CD4-positive, alpha-beta T cell treated with Interleukin-6 at 100 ng/mL for 8 hours (primary cell): ENCODE measurements around the gene RBM8A.

ENCODE experiments used
- DNase-seq: peaks from one replicate; pipeline ENCODE4 v3.0.0-alpha.2; 2020; ENCODE audit warnings: mixed read lengths, low spot score

The RBM8A gene

DNA sequence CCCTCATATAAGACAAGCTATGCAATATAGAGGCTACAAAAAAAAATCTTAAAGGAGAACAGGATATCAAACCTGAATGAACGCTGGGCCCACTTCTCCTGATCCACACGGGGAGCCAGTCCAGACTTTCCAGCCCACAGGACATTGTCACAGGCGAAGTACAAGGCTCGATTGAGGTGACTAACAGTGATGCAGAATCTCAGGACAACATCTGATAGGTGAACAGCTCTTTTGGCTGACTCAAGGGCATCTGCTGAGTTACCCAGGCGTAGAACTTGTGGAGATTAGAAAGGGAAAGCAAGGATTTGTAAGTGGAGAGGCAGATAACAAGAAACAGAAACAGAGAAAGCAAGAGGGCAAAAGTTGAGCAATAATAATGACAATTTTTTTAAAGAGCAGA is 10.5 kb downstream of the RBM8A start:
- DNase-seq = no peak

DNA sequence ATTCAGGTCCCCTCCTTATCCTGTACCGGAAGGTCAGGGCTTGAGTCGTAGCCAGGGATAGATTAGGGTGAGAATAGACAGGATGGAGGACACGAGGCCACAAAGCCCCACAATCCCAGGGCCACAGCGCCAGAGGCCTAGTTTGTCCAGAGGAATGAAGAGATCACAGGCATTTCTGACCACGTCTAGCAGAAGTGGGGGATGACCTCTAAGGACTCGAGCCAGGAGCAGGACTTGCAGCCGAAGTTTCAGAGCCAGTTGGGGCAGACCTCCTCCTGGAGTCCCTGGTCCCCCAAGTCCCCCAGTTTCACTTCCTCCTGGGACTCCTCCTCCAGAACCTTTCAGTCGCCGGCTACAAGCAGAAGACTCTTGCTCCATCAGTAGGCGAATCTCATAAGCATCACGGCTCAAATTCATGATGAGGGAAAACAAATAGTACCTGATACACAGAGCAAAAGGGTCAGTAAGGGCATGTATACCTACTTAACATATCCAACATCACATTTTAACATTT is 15.1 kb downstream of the RBM8A start:
- no peak for DNase-seq

DNA sequence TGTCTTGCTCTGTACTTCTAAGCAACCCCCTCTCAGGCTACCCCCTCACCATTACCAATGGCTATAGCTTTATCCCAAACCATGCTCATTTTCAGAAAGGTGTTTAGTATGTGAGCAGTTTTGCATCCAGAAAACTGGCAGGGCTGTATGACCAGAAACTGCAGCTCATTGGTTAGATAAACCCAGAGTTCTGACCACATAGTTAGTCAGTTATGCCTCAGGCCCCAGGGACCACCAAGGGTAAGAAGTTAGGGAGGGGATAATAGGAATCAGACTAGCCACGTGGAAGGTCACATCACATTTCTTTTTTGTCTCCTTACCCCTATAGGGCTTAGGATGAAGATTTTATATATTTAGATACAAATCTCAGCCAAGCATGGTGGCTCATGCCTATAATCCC is 18.6 kb downstream of the RBM8A start:
- no peak for DNase-seq

DNA sequence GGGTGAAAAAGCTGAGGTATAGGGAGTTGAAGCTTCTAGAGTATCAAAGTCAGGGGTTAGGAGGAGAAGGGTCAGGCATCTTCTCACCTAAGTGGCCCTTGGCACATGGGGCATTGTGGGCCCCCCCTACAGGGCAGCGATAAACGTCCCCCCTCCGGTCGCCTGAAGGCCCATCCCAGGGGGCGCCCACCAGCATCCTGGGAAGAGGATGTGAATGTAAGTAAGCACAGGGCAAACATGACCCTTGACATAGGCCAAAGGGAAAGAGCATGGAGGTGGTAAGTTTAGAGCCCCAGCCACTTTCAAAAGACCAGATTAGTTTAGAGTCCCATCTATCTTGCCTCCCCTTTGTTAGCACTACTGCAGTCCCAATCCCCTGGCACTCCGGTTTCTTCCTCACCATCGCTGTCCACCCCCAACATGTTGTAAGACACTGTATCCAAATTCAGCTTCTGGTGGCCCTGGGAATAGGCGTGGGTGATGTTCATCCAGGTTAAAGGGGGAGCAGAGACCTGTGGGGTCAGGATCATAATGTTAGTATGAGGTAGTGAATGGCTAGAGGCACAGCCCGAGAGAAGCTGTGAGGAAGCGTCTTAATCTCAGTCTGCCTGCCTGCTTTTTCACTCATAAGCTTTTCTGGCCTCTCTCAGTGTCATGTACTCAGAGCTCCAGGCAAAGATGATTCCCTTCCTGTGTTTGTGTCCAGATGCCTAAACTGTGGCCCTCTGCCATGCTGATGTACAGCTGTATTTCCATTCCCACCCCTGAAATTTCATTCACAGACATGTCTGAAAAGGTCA is 20.1 kb downstream of the RBM8A start:
- no peak for DNase-seq

DNA sequence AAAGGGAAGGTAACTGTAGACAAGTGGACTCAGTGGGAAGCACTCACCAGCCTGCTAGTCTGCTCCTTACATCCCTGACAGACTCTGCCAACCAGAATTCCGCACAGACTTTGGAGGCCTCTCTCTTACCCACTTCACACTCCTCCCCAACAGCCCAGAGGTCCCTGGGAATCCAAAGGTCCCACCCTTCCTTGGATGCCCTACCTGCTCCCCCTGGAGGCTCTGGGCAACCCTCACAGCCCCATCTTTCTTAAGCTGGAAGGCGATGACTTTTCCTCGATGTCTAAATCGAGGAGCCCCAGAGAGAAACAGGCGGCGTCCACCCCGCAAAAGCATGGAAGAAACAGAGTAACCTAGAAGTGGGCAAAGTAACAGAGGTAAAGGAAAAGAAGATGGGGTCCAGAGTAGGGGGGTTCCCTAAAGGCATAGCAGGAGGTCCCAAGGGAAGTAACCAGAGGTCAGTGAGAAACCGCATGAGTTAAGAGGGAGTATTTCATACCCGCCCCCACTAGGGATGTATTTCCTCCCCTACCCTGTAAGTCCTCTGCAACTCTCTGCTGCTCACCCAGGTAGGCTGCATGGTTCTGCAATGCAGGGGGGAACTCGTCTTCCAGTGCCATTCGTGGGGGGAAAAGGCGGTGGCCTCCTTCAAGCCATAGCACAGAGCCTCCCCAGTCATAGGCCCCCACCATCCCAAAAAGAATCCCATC is 25.8 kb downstream of the RBM8A start:
- DNase-seq = no peak

DNA sequence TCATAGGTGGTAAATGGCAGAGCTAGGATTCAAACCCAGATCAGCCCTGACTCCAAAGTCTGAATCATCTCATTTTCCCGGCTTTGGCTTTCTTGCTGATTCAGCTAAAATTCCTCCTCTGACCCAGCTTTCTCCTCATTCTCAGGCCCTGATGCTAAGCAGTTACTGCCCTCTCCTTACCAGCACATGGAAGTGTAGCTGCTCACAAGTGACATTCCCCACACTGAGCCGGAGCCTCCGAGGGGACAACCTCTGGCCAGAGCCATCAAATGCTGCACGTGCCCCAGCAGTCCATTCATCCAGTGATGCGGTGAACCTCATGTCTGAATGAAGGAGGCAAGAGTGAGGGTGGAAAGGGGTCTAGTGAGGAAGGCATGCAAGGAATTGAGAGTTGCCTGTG is 28.5 kb downstream of the RBM8A start:
- no peak for DNase-seq

DNA sequence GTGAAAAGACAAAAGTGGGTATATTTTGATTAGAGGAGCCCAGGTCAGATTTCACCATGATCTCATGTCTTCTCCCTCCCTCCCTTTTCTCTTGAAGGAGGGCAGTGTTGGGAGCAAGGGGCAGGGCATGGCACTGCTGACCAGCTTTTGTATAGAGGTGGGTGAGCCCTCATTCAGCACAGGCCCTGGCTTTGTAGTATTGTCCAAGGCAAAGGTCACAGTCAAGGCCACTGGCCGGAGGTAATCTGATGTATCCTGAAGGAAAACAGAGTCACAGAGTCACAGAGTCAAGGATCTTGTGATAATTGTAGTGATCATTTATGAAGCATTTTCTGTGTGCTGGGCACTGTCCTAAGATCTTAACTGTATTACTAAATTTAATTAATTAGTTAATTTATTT is 29.3 kb downstream of the RBM8A start:
- DNase-seq = no peak

DNA sequence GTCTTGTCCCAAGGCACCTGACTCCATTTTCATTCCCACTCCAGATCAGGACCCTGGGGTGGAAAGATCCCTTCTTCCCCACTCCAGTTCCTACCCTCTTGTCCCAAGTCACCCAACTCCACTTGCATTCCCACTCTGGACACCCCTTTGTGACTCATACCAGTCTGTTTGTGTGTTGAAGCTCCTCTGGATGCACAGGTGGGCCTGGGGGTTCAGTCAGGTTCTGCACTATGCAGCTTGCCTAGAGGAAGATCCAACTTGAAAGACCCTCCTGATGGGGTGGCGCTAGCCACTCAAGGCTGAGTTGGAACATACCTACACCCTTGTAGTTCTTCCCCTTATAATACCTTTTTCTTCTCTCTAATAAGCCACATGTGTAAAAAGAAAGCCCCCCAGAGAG is 31.8 kb downstream of the RBM8A start:
- DNase-seq = no peak

DNA sequence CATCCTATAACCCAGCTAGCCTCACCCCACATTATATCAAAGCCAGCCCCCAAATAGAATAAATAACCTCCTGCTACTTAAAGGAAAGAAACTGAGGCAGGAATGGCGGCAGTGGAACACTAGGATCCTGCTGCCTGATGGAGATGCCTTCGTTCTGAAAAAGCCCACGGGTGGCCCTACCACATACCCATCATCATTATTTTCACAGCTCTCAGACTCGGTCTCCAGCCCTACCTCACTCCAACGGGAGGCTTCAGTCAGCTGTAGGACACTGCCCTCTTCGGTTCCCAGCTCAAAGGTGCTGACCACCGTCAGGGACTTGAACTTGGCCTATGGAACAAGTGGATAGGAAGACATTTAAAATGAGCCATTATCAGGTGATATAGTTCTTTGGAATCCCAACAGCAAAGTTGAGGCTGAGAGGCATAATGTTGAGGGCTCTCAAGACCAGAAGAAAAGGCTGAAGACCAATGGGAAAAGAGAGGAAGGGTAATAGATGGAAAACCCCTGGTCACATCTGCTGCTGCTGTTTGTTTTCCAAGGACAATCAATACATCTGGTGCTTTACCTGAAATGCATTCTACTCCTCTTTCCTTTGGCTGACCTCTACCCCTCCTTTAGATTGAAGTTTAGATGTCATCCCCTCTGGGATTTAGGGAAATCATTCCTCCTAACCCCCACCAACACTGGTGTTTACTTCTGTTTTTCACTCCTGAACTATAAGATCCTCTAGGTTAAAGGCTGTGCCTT is 33.8 kb downstream of the RBM8A start:
- no peak for DNase-seq

DNA sequence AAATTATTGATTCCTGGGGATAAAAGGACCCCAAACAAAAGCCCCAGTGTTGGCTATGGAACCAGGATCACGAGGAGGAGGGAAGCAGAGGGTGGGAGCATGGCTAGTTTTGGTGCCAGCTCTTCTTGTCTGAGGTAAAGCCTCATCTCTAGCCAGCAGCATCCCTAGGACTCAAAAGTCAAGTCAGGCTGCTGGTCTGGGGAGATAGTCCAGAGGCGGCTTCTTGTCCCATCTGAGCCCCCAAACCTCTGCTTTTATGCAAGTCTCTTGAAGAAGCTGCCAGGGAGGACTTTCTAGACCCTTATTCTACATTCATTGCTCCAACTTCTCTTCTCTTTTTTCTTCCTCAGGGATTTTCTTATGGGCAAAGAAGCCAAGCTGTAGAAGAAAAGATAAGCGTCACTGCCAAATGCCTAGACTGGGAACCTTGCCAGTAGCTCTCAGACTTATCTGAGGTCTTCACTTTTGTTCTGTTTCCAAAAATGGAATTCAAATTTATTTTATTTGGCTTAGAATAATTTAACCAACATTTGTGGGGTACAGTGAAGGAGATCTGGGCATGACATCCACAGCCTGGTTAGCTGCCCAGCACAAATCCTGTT is 34.7 kb downstream of the RBM8A start:
- no peak for DNase-seq

DNA sequence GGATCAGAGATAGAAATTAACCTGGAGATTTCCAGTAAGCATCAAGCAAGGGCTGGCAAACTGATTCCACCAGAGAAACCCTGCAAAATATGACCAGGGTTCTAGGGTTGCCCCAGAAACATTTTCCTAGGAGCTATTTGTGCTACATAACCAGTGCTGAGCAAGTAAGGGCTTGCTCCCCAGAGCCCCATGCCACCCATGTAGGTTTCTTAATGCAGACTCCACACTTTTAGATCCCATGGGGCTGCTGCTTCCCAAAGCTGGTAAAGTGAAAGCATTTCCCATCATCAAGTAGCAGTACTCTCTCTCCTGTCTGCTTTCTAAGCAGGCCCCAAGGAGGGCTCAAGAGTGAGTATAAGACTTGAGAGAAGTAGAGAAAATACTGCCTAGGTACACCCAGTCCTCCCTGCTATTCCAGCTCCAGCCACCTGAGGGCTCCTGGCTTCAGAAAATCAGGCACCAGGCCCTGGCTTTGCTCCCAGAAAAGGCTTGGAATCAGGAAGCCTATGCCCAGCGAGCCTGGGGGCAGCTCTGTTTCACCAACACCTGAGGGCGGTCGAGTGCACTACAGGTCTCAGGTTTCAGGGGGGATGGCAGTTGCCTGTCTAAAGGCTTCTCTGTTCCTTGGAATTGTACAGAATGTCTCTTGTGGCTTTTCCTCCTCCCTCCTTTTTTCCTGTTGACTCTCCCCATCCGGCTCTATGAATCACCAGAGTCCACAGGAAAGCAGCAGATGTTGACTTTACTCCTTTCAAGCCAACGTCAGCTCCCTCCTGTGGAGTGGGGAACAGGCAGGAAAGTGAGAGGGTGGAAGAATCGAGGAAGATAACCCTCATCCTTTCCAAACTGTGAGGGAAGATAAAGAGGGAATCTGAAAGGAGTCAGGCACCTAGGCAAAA is 35.4 kb downstream of the RBM8A start:
- peak; percentile 22 for DNase-seq

DNA sequence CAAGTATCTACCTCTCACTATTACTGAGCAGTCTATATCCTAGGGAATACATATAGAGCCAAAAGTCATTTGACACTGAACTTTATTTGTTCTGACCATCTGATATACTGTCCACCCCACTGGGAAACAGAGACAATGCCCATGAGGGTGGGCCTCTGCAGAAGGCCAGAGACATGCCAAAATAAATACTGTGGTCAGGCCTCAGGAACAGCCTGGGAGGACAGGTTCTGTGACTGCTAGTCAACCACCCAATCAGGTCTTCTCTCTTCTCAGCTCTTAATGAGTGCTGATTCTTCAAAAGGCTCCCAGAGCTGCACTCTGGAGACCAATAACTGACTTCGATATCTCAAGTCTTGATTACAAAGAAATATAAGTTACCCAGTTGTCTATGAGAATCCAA is 36.1 kb downstream of the RBM8A start:
- no peak for DNase-seq

DNA sequence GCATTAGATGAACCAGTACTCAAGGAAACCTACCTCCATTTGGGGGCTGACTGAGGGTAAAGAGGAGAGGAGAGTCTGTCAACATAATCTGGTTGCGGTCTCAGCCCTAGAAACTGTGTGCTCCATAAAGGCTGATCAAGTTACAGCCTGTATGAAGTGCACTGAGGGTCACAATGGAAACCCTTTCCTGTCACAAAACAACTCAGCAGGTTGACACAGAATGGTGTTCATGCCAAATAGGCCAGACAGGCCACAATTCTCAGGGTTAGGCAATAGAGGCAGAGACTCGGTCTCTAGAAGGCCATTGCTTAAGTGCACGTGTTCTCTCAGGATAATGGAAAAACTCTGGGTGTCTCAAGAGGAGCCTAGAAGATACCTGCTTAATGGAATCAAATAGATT is 37.6 kb downstream of the RBM8A start:
- no peak for DNase-seq

DNA sequence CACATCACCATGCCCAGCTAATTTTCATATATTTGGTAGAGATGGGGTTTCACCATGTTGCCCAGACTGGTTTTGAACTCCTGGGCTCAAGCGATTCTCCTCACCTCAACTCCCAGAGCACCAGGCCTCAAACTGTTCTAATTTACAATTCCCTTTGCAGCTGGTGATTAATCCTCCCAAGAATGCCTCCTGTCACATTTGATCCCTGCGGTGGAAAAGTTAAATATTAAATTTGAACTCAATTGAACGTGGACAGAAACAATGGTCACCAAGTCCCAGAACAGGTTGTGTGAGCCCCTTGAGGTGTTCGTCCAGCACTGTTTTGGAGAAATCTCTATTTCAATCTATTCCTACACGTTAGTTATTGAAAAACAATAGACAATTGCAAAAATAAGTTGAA is 39.7 kb downstream of the RBM8A start:
- no peak for DNase-seq

DNA sequence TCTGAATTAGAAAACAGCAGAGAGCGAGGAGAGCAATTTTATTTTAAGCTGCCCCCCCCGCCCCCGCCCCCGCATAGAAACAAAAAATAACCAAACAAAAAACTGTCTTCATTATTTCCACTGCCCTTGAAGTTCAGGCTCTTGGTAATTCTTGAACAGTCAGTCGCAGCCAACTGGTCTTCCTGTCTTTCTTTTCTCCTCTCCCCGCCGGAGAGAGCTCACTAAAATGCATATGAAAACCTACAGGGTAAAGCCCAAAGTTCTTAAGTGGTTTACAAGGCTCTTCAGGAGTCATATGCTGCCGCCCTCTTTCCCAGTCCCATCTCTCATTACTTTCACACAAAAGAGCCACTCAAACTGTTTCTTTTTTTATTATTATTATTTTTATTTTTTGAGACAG is 40.5 kb downstream of the RBM8A start:
- no peak for DNase-seq

DNA sequence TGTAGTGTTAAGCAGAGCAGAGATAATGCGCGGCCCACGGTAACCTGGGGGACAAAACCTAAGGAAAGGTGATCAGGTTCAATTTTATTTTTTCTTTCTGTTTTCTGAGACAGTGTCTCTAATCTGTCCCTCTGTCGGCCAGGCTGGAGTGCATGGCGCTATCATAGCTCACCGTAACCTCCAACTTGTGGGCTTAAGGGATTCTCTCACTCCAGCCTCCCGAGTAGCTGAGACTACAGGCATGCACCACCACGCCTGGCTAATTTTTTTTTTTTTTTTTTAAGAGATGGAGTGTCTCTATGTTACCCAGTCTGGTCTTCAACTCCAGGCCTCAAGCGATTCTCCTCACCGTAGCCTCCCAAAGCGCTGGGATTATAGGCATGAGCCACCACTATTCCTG is 40.9 kb downstream of the RBM8A start:
- DNase-seq = no peak

DNA sequence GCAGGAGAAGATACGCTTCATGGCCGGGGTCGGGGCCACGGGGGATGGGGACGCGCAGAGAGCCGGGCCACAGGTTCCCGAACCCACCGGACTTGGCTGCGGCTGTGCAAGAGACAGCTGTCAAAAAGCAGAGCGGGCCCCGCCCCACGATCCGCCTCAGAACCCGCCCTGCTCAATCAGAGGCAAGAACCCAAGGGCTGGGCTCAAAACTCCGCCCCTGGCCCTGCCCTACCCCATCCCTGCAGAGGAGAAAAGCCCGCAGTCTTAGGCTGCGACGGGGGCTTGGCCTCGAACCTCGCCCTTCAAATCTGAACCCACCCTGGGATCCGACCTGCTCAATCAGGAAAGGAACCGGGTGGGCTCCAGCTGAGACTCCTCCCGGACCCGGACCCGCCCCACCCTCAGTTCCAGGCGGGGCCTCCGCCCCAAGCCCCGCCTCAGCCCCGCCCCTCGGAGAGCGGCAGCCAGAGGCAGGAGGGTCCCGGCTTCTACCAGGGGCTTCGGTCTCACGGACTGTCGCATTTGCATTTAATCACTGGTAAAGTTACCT is 41.5 kb downstream of the RBM8A start, which contains the start of gene ANKRD35:
Gene ANKRD35 (minus strand): TSS at position 129 of the 550 bp plus-strand sequence. CDS start 108 bp downstream, at position 21.
- DNase-seq = peak; percentile 79

DNA sequence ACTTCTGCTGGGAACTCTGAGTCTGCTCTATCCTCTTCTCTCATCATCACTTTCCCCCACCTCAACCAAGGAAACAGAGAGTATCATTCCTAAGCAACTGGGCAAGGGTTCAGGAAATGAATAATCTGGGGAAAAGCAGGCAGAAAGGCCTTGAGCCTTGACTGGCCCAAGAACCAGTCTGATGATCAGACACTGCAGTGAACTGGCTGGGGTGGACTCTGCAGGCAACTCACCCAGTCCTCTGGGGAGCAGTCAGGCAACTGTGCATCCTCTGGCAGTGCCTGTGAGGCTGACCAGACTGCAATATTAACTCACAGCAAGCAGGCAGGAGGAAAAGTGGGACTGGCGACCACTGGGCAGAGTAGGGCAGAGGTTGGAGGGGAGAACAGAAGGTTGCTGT is 42.6 kb downstream of the RBM8A start:
- no peak for DNase-seq

DNA sequence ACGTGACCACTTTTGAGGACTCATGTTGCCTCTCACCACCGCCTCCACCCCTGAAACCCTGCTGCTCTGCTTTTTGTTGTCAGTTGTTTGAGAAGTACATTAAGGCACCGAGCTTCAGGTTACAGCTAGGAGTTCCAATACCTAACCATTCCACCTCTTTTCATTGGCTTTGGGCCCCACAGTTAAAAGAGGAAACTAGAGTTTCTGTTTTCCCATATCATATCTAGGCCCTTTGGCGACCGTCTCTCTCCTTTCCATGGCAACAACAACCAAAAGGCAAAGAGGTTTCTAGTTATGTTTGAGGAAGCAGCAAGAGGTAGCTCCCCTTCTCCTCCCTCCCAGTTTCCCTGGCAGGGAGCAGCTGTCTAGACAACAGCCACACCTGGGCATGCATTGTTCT is 47.5 kb downstream of the RBM8A start:
- no peak for DNase-seq

DNA sequence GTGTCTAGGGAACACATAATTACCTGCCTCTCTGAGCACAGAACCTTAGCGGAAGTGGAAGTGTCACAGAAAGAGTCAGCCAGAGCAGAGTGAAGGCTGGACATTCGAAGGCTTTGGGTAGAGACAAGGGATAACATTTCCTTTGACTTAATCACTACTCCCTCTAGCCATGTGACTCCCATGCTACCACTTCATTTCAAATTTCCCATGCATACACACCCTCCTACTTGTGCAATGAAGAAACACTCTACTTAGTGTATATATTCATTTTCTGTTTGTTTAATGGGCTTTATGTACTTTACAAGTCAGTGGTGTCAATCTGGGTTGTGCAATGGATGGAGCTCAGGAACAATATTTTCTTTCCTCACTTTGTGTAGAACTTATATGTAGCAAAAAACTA is 48.6 kb downstream of the RBM8A start:
- no peak for DNase-seq

DNA sequence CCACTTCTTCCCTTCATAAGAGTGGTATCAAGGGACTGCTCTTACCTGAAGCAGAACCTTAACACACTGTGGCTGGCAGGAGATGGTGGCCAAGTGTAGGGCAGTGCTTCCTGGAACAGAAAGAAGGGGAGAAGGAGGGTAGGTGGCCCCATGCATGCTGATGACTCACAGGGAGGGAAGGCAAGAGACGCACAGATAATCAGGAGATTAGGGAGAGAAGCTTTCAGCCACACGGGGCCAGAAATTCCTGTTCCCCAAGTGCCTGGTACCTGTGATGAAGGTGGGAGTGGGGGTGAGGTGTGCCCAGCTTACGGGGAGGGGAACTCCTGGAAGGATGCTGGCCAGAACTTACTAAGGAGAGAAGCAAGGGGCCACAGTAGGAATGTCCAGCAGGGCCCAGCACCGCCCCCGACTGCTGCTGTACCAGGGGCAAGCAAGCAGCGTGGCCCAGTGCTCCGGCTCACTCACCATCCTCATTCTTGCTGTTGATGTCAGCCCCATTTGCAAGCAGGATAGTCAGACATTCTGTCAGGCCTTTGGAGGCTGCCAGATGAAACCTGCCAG is 49.3 kb downstream of the RBM8A start:
- no peak for DNase-seq
